ENCODE measurements around the gene NOPCHAP1.

DNA sequence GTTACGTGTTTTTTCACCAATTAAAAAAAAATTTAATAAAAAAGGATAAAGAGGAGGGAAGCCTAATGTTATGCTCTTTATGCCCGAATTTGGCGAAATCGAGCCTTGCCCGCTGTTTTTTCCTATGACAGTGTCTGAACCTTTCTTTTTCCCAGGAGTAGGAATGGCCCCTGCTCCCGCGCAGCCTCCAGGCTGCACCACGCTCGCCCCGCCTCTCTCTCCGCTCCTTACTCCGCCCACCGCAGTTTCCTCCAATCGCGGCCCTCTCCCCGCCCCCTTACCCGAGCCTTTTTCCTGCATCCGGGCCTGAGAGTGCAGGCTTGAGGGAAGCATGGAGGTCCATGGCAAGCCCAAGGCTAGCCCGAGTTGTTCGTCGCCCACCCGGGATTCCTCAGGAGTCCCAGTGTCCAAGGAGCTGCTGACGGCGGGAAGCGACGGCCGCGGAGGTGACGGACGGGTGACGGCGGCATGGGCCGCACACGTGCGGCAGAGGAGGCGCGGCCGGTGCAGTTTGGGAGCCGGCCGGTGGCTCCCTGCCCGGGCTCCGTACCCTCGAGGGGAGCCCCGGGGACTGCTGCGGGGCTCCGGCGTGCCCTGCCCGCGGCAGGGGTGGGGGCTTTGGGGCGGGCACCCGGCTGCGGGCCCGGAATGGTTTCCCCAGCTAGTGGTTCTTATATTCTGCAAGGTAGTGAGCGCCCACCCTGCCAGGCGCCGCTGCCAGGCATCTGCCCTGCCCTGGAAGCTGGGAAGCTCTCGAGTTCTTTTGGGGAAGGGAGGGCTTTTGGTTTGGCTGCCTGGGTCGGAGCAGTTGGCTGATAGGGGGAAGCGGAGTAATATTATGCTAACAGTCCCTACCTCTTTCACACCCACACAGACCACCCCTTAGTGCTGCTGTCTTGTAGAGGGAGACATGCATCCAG is at the start of gene NOPCHAP1:
- TF ChIP-seq EP300 (IDR thresholded peaks at IDR 0.05) = no peak
- TF ChIP-seq, protein P1, sequence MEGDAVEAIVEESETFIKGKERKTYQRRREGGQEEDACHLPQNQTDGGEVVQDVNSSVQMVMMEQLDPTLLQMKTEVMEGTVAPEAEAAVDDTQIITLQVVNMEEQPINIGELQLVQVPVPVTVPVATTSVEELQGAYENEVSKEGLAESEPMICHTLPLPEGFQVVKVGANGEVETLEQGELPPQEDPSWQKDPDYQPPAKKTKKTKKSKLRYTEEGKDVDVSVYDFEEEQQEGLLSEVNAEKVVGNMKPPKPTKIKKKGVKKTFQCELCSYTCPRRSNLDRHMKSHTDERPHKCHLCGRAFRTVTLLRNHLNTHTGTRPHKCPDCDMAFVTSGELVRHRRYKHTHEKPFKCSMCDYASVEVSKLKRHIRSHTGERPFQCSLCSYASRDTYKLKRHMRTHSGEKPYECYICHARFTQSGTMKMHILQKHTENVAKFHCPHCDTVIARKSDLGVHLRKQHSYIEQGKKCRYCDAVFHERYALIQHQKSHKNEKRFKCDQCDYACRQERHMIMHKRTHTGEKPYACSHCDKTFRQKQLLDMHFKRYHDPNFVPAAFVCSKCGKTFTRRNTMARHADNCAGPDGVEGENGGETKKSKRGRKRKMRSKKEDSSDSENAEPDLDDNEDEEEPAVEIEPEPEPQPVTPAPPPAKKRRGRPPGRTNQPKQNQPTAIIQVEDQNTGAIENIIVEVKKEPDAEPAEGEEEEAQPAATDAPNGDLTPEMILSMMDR (IDR thresholded peaks at IDR 0.05) = peak in 1 of 4 experiments; percentile 11
- peak; percentile 30 to 45 for TF ChIP-seq POLR2A (IDR thresholded peaks at IDR 0.05)
